ENCODE results near the gene HOTAIR.

The HOTAIR gene

DNA sequence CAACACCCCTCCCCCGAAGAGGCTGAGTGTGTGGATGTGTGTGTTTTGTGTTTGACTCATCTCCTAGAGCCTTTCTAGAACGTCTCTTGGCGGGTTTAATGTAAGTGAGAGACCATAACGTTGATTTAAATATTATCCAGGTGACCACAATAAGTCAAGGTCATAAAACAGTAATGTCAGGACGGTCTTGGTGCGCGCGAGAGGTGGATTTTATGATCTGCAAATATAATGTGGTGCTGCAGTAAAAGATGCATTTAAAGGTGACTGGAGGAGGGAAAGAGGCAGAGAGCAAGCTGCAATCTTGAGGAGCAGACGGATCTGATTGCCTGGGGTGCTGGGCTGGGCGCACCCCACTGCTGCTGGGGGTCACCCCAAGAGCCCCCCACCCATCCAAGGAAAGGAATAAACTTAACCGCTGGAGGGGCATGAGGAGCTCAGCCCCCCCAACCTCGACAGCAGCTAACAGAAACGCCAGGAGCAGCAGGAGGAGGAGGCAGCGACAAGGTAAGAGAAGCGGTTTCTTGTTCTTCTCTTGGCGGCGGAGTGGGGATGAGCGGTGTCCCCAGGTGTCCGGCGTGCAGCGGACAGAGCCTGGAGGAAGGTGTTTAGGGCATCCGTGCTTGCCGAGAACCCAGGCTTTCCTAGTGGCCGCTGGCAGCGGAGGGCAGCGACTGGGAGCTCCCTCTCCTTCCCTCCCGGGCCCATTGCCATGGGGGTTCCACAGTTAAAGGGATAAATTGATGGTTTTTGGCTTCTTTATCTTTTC is 15.7 kb upstream of the HOTAIR start:
- no peak; the same call in 2 of the 3 replicates for ATAC-seq
- TF ChIP-seq, protein P1, sequence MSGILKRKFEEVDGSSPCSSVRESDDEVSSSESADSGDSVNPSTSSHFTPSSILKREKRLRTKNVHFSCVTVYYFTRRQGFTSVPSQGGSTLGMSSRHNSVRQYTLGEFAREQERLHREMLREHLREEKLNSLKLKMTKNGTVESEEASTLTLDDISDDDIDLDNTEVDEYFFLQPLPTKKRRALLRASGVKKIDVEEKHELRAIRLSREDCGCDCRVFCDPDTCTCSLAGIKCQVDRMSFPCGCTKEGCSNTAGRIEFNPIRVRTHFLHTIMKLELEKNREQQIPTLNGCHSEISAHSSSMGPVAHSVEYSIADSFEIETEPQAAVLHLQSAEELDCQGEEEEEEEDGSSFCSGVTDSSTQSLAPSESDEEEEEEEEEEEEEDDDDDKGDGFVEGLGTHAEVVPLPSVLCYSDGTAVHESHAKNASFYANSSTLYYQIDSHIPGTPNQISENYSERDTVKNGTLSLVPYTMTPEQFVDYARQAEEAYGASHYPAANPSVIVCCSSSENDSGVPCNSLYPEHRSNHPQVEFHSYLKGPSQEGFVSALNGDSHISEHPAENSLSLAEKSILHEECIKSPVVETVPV (CRISPR knock-in tag; IDR thresholded peaks at IDR 0.05), result no peak
- TF ChIP-seq PPARA (CRISPR knock-in tag; IDR thresholded peaks at IDR 0.05; ENCODE audit: borderline replicate concordance) (no peak), ZNF565 (CRISPR knock-in tag; conservative IDR thresholded peaks at IDR 0.05; ENCODE audit: low read depth) (no peak), ZC3H10 (CRISPR knock-in tag; IDR thresholded peaks at IDR 0.05) (no peak), SNAI2 (CRISPR knock-in tag; IDR thresholded peaks at IDR 0.05) (no peak)

DNA sequence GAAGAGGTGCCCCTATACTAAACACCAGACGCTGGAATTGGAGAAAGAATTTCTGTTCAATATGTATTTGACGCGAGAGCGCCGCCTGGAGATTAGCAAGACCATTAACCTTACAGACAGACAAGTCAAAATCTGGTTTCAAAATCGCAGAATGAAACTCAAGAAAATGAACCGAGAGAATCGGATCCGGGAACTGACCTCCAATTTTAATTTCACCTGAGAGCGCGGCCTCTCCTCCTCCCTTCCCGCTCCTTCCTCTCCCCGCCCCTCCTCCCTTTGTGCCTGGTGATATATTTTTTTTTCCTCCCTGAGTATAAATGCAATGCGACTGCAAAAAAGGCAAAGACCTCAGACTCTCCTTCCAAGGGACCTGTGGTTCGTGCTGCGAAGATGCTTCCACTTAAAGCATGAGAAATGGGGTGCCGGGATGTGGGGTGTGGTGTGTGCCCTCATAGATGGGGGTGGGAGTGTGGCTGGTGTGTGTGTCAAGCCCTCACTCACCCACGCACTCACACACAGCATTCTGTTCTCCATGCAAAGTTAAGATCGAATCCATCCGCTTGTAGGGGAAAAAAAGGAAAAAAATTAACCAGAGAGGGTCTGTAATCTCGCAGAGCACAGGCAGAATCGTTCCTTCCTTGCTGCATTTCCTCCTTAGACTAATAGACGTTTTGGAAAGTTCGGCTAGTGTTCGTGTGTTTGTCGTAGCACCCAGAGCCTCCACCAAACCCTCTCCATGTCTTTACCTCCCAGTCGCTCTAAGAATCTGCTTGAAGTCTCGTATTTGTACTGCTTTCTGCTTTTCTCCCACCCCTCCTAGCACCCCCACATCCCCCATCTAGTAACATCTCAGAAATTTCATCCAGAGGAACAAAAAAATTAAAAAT is 14.7 kb upstream of the HOTAIR start:
- ATAC-seq, result peak; percentile 48
- TF ChIP-seq OSR1 (CRISPR knock-in tag; IDR thresholded peaks at IDR 0.05), result no peak
- TF ChIP-seq TCF4 (CRISPR knock-in tag; IDR thresholded peaks at IDR 0.05; ENCODE audit: borderline replicate concordance), result no peak
- TF ChIP-seq, protein P2, sequence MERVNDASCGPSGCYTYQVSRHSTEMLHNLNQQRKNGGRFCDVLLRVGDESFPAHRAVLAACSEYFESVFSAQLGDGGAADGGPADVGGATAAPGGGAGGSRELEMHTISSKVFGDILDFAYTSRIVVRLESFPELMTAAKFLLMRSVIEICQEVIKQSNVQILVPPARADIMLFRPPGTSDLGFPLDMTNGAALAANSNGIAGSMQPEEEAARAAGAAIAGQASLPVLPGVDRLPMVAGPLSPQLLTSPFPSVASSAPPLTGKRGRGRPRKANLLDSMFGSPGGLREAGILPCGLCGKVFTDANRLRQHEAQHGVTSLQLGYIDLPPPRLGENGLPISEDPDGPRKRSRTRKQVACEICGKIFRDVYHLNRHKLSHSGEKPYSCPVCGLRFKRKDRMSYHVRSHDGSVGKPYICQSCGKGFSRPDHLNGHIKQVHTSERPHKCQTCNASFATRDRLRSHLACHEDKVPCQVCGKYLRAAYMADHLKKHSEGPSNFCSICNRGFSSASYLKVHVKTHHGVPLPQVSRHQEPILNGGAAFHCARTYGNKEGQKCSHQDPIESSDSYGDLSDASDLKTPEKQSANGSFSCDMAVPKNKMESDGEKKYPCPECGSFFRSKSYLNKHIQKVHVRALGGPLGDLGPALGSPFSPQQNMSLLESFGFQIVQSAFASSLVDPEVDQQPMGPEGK (CRISPR knock-in tag; IDR thresholded peaks at IDR 0.05; ENCODE audit: borderline replicate concordance), result no peak
- TF ChIP-seq, protein P3, sequence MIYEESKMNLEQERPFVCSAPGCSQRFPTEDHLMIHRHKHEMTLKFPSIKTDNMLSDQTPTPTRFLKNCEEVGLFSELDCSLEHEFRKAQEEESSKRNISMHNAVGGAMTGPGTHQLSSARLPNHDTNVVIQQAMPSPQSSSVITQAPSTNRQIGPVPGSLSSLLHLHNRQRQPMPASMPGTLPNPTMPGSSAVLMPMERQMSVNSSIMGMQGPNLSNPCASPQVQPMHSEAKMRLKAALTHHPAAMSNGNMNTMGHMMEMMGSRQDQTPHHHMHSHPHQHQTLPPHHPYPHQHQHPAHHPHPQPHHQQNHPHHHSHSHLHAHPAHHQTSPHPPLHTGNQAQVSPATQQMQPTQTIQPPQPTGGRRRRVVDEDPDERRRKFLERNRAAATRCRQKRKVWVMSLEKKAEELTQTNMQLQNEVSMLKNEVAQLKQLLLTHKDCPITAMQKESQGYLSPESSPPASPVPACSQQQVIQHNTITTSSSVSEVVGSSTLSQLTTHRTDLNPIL (CRISPR knock-in tag; IDR thresholded peaks at IDR 0.05; ENCODE audit: low read depth), result no peak
- TF ChIP-seq ZFP3 (CRISPR knock-in tag; IDR thresholded peaks at IDR 0.05), result no peak
- TF ChIP-seq PPARA (CRISPR knock-in tag; IDR thresholded peaks at IDR 0.05; ENCODE audit: borderline replicate concordance), result no peak
- no peak for TF ChIP-seq CSDC2 (CRISPR knock-in tag; IDR thresholded peaks at IDR 0.05)
- no peak for TF ChIP-seq ZC3H10 (CRISPR knock-in tag; IDR thresholded peaks at IDR 0.05)
- TF ChIP-seq ESRRG (CRISPR knock-in tag; IDR thresholded peaks at IDR 0.05), result no peak
- TF ChIP-seq ZNF70 (CRISPR knock-in tag; IDR thresholded peaks at IDR 0.05), result no peak
- TF ChIP-seq SNAI2 (CRISPR knock-in tag; IDR thresholded peaks at IDR 0.05), result no peak
- no peak for TF ChIP-seq RARB (CRISPR knock-in tag; IDR thresholded peaks at IDR 0.05)
- TF ChIP-seq, protein P4, sequence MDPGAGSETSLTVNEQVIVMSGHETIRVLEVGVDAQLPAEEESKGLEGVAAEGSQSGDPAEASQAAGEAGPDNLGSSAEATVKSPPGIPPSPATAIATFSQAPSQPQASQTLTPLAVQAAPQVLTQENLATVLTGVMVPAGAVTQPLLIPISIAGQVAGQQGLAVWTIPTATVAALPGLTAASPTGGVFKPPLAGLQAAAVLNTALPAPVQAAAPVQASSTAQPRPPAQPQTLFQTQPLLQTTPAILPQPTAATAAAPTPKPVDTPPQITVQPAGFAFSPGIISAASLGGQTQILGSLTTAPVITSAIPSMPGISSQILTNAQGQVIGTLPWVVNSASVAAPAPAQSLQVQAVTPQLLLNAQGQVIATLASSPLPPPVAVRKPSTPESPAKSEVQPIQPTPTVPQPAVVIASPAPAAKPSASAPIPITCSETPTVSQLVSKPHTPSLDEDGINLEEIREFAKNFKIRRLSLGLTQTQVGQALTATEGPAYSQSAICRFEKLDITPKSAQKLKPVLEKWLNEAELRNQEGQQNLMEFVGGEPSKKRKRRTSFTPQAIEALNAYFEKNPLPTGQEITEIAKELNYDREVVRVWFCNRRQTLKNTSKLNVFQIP (CRISPR knock-in tag; IDR thresholded peaks at IDR 0.05; ENCODE audit: borderline replicate concordance, low read depth), result no peak
- TF ChIP-seq ISL1 (CRISPR knock-in tag; IDR thresholded peaks at IDR 0.05), result no peak

DNA sequence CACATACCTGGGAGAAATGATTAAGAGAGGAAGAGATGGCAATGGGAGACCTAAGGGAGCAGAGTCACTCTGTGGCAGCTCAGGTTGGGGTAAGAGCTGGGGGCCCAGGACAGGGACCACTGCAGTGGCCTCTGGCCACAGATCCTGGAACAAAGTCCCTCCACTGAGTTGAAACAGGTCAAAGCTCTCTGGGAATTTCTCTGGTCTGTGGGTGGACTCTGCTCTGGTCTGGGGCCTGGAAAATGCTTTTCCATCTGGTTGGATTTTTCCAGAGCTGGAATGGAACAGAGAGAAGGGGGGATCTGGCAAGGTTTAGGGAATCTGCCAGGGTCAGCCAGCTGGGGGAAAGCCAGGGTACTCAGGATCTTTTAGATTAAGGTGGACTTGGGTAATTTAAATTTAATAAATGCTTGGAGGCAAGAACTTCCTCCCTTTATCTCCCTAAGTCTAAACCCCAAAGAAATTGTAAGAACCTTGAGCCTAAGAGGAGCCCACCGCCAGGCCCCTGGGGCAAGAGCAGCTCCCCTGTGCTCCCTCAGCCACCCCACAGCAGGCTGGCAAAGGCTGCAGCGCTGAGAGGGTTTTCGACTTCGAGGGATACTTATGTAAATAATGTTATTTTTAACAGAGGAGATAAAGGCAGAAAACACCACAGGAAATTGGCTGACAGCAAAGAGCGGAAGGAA is 13.9 kb upstream of the HOTAIR start:
- ATAC-seq, result peak; percentile 2; the same call in 2 of the 3 replicates

More for the DNA sequence above, 13.9 kb upstream of the HOTAIR start:
- TF ChIP-seq, protein P1 (CRISPR knock-in tag; IDR thresholded peaks at IDR 0.05), result no peak
- TF ChIP-seq GLIS3 (CRISPR knock-in tag; IDR thresholded peaks at IDR 0.05), result no peak
- TF ChIP-seq, protein P5, sequence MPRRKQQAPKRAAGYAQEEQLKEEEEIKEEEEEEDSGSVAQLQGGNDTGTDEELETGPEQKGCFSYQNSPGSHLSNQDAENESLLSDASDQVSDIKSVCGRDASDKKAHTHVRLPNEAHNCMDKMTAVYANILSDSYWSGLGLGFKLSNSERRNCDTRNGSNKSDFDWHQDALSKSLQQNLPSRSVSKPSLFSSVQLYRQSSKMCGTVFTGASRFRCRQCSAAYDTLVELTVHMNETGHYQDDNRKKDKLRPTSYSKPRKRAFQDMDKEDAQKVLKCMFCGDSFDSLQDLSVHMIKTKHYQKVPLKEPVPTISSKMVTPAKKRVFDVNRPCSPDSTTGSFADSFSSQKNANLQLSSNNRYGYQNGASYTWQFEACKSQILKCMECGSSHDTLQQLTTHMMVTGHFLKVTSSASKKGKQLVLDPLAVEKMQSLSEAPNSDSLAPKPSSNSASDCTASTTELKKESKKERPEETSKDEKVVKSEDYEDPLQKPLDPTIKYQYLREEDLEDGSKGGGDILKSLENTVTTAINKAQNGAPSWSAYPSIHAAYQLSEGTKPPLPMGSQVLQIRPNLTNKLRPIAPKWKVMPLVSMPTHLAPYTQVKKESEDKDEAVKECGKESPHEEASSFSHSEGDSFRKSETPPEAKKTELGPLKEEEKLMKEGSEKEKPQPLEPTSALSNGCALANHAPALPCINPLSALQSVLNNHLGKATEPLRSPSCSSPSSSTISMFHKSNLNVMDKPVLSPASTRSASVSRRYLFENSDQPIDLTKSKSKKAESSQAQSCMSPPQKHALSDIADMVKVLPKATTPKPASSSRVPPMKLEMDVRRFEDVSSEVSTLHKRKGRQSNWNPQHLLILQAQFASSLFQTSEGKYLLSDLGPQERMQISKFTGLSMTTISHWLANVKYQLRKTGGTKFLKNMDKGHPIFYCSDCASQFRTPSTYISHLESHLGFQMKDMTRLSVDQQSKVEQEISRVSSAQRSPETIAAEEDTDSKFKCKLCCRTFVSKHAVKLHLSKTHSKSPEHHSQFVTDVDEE (CRISPR knock-in tag; IDR thresholded peaks at IDR 0.05), result no peak
- no peak for TF ChIP-seq SNAI2 (CRISPR knock-in tag; IDR thresholded peaks at IDR 0.05)
- TF ChIP-seq TCF4 (CRISPR knock-in tag; IDR thresholded peaks at IDR 0.05; ENCODE audit: borderline replicate concordance), result no peak
- no peak for TF ChIP-seq ISL1 (CRISPR knock-in tag; IDR thresholded peaks at IDR 0.05)
- no peak for TF ChIP-seq RARB (CRISPR knock-in tag; IDR thresholded peaks at IDR 0.05)
